HG03039 (cell line): ENCODE results near the gene SCAF4.
"Not testable (repeated sequence)": the region's sequence is repeated elsewhere in the genome, so short reads cannot be mapped to it uniquely, and the experiment has no call there.

Experiments used
- ATAC-seq: cut with Tn5 transposase; IDR thresholded peaks from one replicate; pipeline ENCODE4 v1.9.1; 2021; ENCODE audit warnings: mild to moderate bottlenecking, moderate library complexity; ENCODE audit not compliant: unreplicated experiment

Gene SCAF4

DNA sequence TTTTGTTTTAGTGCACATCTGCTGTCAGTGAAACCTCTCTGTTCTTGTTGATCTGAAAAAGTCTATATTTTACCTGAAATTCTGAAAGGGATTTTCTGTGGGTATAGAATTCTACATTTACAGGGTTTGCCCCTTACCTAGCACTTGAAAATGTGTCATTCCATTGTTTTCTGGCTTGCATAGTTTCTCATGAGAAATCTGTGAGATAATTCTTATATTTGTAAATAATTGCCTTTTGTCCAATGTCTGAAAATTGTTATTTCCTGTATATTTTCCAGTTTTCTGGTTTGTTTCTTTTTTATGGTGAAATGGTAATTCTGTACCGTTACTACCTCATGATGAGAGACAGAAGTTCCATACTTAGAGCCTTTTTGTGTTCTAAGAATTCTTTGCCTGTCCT is 11.8 kb upstream of the SCAF4 start:
- ATAC-seq, result no peak

DNA sequence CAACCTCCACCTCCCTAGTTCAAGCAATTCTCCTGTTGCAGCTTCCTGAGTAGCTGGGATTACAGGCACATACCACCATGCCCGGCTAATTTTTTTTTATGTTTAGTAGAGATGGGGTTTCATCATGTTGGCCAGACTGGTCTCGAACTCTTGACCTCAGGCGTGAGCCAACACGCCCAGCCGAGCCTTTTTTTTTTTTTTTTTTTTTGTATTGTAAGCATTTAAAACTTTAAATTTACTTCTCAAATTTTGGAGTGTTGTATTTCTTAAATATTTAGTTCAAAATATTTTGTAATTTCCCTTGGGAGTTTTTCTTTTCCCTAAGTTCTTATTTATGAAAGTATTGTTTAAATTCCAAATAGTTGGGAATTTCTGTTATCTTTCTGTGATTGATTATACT is 9.2 kb upstream of the SCAF4 start:
- ATAC-seq, result no peak

DNA sequence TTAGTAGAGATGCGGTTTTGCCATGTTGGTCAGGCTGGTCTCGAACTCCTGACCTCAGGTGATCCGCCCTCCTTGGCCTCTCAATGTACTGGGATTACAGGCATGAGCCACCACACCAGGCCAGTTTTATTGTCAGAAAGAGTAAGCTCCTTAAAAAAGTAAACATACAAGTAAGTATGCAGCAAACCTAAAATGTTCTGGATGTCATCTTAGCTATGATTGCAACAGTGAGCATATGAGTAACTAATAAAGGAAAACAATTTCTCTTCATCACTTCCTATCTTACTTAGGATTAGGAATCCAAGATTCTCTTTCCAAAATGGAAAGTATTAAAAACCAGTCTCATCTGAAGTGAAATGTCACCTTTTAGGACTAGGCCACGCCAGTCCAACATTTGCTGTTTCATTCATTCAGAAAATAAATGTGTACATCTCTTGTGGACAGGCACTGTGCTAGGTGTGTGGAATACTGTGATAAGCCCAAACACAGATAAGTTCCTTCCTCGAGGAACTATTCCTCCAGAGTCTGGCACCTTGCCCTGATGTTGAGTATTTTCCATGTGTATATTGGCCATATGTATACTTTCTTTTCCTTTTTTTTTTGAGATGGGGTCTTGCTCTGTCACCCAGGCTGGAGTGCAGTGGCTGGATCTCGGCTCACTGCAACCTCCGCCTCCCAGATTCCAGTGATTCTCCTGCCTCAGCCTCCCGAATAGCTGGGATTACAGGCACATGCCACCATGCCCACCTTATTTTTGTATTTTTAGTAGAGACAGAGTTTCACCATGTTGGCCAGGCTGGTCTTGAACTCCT is 5.9 kb upstream of the SCAF4 start:
- not testable (repeated sequence) for ATAC-seq

DNA sequence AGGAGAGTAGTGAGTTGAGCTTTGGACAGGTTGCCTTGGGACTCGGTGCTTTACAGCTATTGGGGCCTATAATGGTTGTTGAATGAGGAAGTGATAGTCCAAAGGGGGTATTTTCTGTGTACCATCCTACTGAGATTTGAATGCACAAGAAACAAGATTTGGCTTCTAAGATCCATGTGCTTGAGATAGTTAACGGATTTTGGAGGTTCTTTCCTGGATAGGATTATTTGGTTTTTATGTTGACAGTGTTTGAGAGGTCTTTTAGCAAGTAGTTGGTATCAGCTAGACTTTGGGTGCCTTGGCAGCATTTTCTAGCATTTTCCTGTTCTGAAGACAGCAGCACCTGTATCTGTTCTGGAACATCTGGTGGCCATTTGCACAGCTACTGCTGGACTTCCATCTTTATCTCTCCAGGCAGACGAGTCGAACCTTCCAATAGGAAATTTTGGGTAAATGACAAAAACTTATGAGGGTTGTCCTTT is 3.6 kb upstream of the SCAF4 start:
- ATAC-seq, result no peak

DNA sequence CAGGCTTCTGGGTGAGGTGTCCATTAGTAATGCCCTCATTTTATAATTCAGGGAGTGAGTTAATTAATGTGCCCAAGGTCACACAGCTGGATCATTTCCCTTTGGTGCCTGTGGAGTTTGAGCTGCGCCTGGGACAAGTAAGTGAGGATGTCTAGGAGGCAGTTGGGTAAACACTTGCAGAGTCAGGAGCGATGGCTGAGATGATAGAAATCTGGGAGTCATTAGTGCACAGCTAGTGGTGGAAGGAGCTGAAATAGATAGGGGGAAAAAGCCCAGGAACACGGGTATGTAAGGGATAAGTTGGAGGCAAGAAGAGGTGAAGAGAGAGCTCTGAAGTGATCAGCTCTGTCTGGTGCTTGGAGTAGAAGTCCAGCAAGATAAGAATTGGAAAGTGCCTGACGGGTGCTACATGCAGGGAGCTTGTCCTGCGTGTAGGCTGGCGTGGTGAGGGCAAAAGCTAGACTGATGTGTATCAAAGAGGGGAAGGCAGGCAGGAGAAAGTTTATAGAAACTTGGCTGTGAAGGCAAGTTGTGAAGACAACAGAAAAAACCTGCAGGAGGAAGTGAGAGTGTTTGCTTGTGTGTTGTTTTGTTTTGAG is 1.7 kb upstream of the SCAF4 start:
- ATAC-seq, result no peak

DNA sequence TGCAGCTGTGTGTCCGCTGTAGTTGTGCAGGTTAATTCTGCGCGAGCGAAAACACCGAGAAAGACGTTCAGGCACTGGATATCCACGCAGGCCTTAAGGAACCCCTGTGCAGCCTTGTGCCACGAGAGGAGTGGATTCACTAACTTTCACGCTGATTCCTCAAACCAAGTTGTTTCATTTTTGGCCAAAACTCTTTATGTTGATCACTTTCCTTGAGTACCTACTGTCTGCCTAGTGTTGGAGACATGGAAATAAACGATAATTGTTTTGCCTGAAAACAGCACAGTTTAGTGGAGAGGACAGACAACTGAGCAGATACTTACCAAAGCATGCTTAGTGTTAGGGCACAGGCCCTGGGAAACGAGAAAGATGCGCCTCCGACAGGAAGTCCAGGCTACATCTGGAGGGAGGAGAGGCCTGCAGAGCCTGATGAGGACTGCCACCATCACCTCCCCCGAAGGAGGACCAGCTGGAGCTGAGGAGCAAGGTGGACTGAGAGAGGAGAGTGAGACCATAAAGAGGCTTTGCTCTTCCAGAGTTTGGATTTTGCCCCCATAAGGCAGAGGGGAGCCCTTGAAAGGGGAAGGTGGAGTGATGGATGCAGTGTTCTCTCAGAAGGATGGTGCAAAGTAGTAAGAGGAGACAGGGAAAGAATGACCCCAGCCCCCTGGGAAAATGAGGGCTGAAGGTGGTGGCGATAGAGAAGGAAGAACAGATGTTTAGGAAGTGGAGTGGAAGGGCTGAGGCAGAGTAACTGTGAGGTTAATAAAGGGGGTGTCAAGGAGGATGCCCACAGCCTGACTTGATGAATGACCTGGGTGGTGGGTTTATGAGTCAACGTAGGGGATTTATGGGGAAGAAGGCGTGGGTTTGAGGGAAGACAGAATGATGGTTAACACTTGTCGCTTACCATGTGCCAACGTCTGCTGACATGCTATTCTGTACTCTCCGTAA is 956 bp upstream of the SCAF4 start:
- no peak for ATAC-seq

DNA sequence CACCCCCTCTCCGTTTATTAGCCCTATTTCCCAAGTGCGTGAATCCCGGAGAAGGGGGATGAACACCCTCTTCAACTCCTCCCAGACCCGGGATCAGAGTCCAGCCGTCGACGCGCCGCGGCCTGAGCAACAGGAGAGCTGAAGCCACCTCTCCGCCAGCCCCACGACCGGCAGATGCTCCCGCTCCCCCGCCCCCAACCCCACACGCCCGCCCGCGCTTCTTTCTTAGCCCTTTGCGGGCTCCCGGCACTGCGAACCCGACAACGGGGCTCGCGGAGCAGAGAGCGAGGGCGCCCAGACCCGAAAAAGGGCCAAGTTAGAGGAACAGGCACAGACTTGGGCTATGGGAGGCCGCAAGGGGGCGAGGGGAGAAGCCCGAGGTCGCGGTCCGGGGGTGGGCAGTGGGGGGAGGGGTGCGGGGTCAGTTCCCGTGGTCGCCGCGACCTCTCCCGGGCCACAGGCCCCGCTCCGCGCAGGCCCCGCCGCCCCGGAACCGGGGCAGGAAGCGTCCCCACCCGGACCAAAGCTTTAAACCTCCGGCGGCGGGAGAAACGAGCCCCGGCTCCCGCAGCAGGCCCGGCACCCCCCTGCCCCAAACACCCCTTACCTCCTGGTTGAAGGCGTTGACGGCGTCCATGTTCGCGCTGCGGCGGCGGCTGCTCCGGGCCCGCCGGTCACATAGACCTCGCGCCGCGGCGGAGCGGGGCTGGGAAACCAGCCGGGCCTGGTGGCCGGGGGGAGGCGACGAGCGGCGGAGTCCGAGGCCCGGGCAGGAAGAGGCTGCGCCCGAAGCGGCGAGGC is 662 bp downstream of the SCAF4 start:
- peak; percentile 20 for ATAC-seq

DNA sequence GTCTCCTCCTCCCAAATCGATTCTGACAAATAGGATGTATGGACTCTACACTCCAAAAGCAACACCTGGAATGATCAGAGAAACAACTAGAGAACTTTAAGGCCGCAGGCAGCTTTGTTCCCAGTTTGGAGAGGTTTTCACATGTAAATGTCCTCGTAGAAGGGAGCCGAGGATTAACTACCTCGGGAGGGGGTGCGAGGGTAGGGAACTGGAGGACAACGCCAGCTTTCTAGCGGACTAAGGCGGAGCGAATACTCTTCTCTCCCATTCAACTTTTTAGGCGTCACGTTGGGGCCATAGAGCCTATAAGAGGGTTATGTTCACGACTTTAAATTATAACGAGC is 1.2 kb downstream of the SCAF4 start:
- no peak for ATAC-seq

DNA sequence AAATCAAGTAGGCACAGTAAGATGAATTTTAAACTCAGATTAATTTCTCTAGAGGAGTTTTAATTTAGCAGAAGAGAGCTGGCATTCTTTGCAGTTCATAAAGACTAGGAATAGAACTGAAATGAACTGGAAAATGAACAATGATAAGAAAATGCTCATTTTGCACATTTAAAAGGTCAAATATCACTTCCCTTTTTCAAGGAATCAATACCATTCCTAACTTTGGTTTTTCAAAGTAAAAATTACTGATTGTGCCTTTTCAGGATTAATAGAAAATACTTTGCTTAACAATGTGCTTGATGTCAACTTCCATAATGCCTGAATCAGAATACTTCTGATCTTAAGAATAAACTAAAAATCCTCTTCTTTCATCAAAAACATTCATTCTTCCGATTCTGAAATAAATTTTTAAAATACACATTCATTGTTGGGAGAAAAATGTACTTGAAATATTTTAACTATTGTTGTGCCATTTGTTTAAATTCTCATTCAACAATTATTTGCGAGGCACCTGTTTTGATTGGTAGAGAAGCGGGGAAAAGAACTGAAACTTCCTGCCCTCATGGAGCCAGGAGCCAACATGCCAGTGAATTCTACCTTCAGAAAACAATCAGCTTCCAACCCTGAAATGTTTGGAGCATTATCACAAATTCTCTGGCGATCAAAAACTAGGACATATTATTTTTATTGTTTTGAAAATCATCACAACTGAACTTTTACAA is 2.1 kb downstream of the SCAF4 start:
- ATAC-seq, result no peak

DNA sequence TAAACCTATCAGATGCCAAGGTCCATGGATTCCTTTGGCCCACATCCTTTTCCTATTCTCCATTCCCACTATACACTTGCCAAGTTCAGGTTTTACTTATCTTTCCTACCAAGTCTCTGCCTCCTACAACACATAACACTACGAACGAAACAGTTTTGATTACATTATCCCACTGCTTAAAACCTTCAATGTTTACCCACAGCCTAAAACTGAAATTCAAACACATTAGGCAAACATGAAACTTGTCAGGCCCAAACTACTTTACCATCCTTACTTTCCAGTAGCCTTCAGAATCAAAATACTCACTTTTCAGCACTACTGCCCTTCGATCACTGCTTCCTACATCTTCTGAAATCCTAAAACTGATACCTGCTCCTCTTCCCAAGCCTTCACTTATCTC is 3.0 kb downstream of the SCAF4 start:
- no peak for ATAC-seq

DNA sequence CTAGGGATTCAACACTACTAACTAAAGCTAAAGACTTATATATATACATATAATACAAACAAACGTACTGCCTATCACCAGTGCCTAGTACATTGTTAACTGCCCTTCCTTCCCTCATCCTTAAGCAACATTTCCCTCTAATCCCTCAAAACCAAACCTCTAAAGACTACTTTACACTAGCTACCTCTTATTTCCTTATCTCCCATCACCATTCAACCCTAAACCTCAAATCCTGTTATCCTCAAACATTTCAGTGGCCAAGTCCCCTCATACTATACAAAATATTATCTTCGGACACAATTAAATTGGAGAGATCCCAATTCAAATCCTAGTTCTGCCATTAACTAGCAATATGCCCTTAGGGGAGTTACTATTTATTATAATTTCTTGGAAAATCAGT is 3.7 kb downstream of the SCAF4 start:
- no peak for ATAC-seq

DNA sequence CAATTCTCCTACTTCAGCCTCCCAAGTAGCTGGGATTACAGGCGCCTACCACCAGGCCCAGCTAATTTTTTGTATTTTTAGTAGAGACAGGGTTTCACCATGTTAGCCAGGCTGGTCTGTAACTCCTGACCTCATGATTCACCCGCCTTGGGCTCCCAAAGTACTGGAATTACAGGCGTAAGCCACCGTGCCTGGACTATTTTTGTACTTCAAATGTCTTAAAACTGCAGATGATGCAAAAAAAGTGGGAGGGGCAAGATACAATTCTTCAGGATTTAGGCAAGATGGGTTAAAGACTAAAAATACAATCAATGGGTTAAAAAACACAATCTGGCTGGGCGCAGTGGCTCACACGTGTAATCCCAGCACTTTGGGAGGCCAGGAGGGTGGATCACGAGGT is 4.7 kb downstream of the SCAF4 start:
- ATAC-seq, result no peak

DNA sequence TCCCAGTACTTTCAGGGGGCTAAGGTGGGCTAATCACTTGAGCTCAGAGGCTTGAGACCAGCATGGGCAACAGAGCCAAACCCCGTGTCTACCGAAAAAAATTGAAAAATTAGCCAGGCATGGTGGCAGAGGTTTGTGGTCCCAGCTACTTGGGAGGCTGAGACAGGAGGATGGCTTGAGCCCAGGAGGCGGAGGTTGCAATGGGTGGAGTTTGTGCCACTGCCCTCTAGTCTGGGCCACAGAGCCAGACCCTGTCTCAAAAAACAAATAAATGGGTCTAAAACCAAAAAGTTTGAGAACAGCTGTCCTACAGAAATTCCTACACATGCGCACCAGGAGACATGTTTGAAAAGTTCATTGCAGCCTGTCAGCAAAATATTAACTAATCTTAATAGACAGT is 5.5 kb downstream of the SCAF4 start:
- ATAC-seq, result no peak

DNA sequence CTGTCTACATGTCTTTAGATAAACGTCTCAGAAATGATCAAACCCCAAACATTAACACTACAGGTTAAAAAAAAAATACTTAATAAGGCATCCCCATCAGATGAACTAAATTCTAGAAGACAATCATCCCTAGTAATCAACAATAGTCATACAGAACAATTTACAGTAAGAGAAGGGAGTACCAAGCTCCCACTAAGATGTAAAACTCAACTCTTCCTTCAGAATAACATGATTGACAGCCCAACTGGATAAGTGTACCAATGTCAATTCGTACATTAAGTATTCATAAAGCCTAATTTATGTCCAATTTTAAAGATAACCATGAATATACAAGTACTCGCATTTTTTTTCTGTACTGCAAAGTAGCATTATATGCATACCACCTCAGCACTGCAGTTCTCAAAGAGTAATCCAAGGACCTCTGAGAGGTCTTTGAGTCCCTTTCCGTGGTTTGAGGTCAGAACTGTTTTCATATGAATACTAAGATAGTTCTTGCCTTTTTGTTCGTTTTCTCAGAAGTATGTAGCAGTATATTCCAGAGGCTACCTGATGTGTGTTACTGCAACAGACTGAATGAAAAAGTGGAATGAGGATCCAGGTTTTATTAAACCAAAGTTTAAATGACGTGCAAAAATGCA is 6.6 kb downstream of the SCAF4 start:
- no peak for ATAC-seq

DNA sequence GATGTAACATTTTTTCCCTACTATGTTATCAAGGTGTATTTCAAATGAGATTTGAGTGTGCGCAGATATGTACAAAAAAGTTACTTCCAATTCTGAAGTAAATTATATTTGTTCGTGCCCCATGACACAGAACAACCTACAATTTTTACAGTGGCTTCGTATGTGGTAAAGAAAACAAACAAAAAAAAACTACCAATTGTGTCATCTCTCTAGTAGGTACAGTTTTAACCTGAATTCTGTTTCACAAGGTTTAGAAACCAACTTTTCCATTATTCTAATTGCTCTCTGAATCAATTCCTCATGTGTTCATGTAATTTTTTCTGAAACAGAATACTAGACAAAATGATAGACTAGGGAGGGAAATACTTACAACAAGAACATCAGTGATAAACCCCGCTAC is 7.4 kb downstream of the SCAF4 start:
- no peak for ATAC-seq

DNA sequence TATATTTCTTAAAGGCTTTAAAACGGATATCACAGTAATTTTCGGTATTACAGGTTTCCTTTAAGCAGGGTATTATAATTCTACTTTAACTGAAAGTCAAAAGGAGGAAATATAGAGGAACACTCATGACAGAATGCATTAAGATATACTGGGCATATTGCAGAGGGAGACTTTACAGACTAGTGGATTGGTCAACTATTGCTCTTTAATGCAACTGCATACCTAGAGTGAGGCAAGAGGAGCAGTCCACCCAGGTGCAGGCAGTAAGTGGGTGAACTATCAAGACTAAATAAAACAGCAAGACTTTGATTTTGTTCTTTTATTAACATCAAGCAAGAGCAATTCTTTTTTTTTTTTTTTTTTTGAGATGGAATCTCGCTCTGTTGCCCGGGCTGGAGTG is 10.5 kb downstream of the SCAF4 start:
- ATAC-seq, result no peak

DNA sequence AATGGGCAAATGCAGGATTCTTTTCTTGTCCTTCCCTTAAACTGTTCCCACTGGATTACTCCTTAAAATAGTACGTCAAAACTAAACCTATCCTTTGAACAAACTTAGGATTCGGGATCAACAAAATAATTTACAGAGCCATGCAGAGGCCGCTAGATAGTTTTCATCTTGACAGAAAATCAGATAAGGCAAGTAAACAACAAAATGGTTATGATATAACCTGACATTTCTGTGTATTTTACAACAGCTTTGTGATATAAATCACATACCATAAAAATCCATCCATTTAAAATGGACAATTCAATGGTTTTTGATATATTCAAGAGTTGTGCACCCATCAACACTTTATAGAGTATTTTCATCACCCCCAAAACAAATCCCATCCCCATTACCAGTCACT is 11.2 kb downstream of the SCAF4 start:
- ATAC-seq, result no peak

DNA sequence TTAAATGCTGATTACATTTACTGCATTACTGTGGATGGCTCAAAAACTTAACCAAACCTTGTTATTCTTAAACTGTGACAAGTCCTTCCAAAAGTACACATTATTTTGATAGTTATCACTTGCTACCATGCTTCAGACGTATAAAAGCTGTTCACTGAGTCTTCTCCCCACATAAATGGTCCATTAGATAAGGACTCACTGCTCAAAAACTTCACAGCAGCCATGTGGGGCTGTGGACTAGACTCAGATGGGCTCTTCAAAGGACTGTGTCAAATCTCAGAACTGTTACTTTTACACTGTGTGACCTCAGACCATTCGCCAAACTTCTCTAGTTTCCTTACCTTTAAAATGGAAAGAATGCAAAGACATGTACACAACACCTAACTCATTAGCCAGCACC is 11.6 kb downstream of the SCAF4 start:
- ATAC-seq, result no peak

DNA sequence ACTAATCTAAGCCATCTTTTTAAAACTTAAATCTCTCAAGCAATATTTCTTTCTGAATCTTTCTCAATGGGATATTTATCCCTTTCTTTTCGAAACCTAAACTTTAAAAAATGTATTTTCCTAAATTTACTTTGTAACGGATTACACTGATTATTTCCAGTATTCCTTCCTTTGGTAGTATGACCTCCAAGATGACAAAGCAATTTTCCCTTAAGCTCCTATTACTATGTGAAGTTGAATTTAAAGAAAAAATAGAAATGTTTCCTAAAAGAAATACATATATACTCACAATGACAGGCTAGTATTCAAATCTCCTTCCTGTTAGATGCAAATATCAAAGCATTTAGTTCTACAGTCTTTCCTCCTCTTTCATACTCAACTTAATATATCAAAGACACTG is 15.8 kb downstream of the SCAF4 start:
- ATAC-seq, result no peak
